NCI-H128 (cell line): ENCODE measurements around the gene CD200R1L.

Experiments used
- DNase-seq: peaks from one replicate; lab custom pipeline; 2025; ENCODE audit not compliant: unreplicated experiment; lab: John Stamatoyannopoulos, UW

The CD200R1L gene

GRCh38 chr3:112822064-112823055 lies 24.3 kb downstream of the CD200R1L start:
- no peak for DNase-seq

GRCh38 chr3:112818289-112818688 lies 28.4 kb downstream of the CD200R1L start:
- no peak for DNase-seq

GRCh38 chr3:112817797-112818196 lies 28.9 kb downstream of the CD200R1L start:
- DNase-seq, result no peak

DNA sequence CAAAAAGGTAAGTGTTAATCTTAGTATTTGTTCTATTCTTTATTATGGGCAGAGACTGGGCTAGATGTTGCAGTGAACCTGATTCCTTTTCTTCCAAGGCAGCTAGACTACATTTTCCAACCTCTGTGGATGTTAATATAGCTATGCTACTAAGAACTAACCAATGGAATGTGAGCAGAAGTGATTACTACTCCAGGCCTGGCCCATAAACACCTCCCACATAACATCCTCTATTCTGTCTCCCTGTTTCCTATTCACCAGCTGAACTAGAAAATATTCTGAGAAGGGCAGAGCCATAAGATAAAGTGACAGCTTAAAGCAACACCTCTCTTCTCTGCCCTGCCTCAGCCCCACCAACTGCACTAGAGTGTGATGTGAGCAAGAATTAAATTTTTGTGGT lies 29.4 kb downstream of the CD200R1L start:
- no peak for DNase-seq

DNA sequence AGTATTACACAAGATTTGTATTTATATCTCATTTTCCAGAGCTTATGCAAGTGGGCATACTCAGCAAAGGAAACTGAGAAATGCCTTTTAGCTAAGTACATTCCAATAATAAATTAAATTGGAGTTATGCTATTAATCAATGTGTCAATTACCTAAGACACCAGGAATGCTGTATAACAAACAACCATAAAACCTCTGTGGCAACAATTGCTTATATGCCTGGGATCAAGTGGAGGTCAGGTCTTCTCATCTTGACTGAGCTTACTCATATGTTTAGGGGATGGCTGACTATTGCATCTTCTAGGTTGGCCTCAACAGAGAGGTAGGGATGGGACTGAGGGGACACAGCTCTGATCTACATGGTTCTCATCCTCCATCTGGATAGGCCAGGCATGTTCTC lies 30.7 kb downstream of the CD200R1L start:
- DNase-seq, result no peak

DNA sequence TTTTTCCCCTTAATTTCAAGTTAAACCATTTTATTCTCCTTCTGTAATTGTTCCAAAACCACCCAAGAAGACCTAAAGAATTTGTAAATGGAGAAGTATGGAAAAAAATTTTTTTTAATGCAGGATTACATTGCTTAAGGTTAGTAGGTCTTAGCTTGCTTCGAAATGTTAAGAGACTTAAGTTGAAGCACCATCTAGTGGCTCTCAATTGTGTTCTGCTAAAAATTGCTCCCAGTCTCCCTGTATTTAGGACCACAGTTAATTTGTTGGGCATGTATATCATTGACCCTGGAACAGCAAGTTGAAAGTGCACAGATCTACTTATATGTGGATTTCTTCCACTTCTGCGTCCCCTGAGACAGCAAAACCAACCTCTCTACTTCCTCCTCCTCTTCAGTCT lies 32.4 kb downstream of the CD200R1L start:
- DNase-seq, result no peak

DNA sequence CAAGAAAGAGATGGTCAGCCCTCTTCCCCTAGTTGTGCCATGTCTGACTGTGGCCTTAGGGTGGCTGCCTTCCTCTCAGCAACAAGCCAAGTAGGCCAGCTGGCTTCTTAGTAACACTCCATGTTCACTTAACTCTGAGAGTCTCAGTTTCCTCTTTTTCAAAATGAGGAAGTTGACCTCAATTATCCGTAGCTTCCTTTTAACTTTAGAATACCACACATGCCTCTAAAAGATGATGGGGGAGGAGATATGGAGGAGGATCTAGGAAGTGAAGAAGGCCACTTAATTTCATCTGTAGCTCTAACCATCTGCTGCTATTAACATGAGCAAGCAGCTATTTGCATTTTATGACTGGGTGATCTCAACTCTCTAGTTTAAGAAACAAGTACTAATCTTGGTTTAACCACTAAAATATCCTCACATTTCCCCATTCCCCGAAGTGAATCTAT lies 32.9 kb downstream of the CD200R1L start:
- DNase-seq, result no peak

DNA sequence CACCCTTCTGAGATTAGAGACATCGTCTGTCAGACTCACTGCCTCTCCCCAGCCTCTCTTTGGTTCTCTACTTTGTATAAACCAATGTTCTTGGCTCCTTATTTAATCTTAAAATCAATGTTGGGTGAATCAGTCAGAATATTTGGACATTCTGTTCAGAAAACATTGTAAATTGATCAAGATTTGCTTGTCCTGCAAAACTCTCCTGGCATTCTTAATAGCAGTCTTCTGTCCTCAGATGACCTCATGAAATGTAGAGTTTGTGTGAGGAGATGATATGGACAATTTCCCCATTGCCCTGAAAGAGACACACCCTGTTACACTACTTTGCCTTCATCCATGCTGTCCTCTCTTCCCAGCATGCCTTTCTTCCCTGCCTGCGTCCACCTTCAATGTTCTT lies 33.6 kb downstream of the CD200R1L start:
- DNase-seq, result no peak

DNA sequence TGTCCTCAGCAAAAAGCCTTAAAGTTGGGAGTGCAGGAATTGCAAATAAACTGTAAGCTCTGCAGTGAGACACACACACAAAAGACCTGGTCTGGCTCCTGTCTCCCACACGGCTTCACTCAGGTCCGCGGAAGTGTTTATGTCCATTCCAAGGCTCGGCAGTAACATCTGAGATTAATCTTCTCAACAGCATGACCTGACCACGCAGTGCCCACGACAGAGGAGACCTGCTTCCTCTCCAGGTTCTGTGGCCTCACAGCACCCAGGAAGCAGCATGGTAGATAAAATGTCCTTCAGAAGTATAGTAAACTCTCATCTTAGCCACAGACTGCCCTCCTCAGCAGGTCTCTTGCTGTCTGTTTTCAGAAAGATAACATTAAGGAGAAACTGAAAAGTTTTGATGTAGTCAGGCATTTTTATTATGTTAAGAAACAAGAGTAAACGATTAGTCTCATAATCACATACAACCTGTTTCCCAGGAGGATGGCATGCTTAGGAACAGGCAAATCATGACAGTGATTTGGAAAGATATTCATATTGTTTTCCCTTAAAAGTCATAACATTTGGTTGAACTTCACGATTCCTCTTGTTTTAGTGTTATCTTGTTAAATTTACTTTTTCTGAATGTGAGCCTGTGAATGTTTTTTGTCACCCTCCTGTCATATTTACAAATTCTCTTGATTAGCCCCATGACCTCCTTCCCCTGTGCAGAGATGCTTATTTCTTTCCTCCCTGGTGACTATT lies 34.6 kb downstream of the CD200R1L start:
- DNase-seq, result no peak

GRCh38 chr3:112811131-112811884 lies 35.4 kb downstream of the CD200R1L start:
- no peak for DNase-seq

- no peak for DNase-seq
Observed at GRCh38 chr3:112810561-112810960, 36.1 kb downstream of the CD200R1L start.

DNA sequence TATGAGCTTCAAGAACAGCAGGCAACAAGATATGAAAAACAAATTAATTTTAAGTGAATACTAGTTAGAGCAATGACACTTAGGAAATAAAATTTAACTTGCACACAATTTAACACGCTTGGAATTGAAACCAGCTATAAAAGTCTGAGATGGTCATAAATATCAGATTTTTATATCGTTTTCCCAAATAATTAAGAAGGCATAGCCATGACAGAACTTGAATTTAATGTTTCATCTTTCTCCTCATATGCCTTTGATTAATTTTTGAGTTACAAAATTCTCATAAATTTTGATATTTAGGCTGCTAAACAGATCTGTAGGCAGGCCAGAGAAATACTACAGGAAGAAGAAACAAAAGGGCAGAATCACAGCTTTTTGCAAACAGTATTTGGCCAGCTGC lies 38.5 kb downstream of the CD200R1L start:
- DNase-seq, result no peak

DNA sequence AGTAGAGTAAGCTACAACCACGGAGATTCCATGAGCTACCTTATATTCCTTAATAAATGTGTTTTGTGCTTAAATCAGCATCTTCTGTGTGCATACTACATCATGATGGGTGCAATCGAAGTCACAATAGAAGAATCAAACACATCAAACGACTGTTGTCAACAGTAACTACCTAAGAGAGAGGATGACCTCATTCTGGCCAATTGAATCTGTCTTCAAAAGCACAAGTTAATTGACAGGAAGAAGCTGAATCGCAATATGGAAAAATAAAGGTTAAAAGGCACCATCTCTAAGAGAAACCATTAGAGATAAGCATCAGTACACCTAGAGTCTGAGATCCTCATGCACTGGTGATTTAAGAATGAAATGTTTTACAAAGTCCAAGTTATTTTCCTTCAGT lies 39.0 kb downstream of the CD200R1L start:
- no peak for DNase-seq

DNA sequence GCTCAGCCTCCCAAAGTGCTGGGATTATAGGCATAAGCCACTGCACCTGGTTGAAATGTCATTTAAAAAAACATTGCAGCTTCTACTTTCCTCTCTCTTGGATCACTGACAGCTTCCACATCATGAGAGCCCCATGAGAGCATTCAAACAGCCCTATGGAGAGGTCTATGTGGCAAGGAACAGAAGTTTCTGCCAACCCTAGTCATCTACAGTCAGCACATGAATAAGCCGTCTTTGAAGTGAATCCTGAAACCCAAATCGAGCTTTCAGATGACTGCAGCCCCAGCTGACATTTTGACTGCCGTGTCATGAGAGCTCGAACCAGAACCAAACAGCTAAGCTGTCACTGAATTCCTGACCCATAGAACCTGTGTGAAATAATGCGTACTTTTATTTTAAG lies 39.8 kb downstream of the CD200R1L start:
- no peak for DNase-seq

DNA sequence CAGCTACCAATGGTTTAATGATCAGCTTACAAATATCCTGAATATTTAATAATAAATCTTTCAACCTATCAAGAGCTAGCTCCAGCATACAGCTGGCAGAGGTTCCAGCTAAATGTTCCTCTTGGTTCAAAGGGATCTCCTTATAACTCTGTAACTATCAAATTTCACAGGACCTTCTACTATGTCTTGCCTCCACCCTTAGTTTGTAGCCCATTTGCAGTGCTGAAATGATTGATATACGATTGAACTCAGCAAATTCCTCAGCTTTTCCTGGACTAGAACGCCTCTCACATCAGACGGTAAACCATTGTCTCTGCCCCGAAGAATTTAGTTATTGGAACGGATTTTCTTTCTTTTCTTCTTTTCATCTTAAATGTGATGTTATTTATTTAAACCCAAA lies 41.5 kb downstream of the CD200R1L start:
- no peak for DNase-seq

DNA sequence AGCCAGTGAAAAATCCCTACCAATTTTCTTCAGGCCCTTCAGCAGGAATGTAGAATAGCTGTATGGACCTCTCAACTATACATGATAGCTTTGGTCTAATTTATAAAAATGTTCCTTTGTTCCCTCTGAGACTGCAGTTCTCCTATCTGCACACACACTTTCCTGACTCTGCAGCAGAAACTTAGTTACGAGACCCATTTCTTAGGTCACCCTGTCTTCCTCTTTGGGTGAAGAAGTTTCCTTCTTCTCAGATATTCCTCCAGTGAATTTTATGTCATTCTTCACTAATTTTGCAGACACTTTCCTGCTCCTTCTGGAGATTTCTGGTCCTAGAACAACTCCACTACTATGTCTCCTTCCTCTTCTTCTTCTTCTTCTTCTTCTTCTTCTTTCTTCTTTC lies 42.6 kb downstream of the CD200R1L start:
- DNase-seq, result no peak

GRCh38 chr3:112803467-112803866 lies 43.2 kb downstream of the CD200R1L start:
- DNase-seq, result no peak

GRCh38 chr3:112802338-112802737 lies 44.3 kb downstream of the CD200R1L start:
- no peak for DNase-seq

DNA sequence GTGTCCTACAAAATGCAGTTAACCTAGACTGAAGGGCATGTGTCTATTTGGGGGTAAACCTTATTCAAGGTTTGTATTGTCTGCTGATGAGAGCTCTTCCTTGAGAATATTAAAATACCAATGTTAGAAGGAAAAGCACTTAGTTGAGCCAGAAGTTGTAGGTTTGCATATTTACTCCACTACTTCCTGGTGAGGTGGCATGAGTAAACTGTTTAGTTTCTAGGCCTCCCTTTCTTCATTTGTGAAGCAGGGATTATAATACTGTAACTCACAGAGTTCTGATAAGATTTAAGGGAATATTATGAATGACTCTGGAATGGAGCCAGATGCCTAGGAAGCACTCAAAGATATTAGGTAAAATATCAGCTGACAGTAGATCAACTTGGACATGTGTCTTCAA lies 46.7 kb downstream of the CD200R1L start:
- DNase-seq, result no peak

DNA sequence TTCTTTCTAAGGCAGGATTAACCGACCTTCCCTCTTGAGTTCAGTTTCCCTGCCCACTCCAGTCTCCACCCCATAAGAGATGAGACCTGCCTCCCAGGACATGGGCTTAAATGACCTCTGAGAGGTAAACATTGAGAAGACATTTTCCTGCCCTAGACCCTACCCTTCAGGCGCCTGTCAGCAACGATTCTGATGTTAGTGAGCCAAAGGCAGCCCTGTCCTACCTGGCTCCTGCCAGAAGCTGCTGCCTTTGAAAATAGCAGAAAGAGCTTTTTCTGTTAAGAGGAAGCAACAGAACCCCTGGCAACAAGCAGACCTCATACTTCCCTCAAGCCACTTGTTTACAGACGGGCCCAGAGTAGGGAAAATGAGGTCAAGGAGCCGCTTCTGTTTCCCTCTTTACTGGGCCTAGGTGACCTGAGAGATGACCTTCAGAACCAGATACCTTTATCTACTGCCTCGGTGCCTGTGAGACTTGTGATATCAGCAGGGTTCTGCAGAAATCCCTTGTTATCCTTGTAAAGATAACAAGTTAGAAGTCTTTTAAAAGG lies 52.0 kb downstream of the CD200R1L start:
- DNase-seq, result no peak
